Tibial nerve (tissue), 4 donors: ENCODE data around the gene CLCF1.

Experiments
- CTCF ChIP-seq, 5 experiments: fragments of 200-600 bp in 3 of 5; fragments of 450-650 bp in 2 of 5; sonication (generic) in 3 of 5; IDR thresholded peaks; one replicate each; pipeline ENCODE4 v1.5.1; 2016 to 2019; ENCODE audit warnings: antibody characterized with exemption in 5 of 5, mild to moderate bottlenecking in 3 of 5, moderate library complexity in 2 of 5
- EP300 ChIP-seq, 2 donors: sonication (generic); formaldehyde crosslinking; IDR thresholded peaks; one replicate each; pipeline ENCODE4 v1.6.1; 2017; ENCODE audit warnings: antibody characterized with exemption in 2 of 2, mild to moderate bottlenecking in 1 of 2
- POLR2A ChIP-seq, 2 donors: fragments of 450-650 bp; IDR thresholded peaks; one replicate each; pipeline ENCODE4 v1.6.1; 2017; ENCODE audit warnings: antibody characterized with exemption in 2 of 2, mild to moderate bottlenecking in 2 of 2, moderate library complexity in 2 of 2

GRCh38 chr11:67387069-67387468 is 13.7 kb upstream of the CLCF1 start:
- TF ChIP-seq CTCF (IDR thresholded peaks at IDR 0.05) (no peak), POLR2A (IDR thresholded peaks at IDR 0.05) (no peak), EP300 (IDR thresholded peaks at IDR 0.05) (no peak)
